Lung (tissue), 12 donors: Measurements from ENCODE around the gene NFX1. TPM values are rescaled to one million over a fixed set of nuclear protein-coding genes. Genes with fewer than 3 reads are reported as not detected.

Experiments
- ATAC-seq: fragments of 200-7000 bp; cut with Tn5 transposase; one replicate; pipeline ENCODE4 v1.9.1; 2020; ENCODE audit warnings: moderate number of reproducible peaks; ENCODE audit not compliant: insufficient read depth, low FRiP score
- DNase-seq, 3 donors: peaks; one replicate each; pipeline ENCODE4 v3.0.0-alpha.2; 2013 to 2017
- H3K27ac ChIP-seq, 2 donors: one replicate each; pipeline ENCODE4 v1.5.1; 2013; ENCODE audit warnings: mild to moderate bottlenecking in 2 of 2, moderate library complexity in 2 of 2, control low read depth in 1 of 2, inconsistent platforms in 1 of 2, low read depth in 1 of 2, low read length in 1 of 2
- H3K27me3 ChIP-seq, 3 donors: one replicate each; pipeline ENCODE4 v1.5.1; 2013; ENCODE audit warnings: low read length in 2 of 3; ENCODE audit not compliant: control insufficient read depth in 3 of 3, insufficient read depth in 3 of 3
- H3K36me3 ChIP-seq, 4 donors: one replicate each; pipeline ENCODE4 v1.5.1; 2013; ENCODE audit warnings: low read length in 4 of 4, mild to moderate bottlenecking in 1 of 4, moderate library complexity in 1 of 4; ENCODE audit not compliant: control insufficient read depth in 4 of 4, insufficient read depth in 4 of 4
- H3K4me1 ChIP-seq, 5 donors: one replicate each; pipeline ENCODE4 v1.5.1; 2013; ENCODE audit warnings: low read length in 5 of 5, mild to moderate bottlenecking in 2 of 5, moderate library complexity in 1 of 5; ENCODE audit not compliant: control insufficient read depth in 5 of 5, insufficient read depth in 5 of 5
- H3K4me3 ChIP-seq: one replicate; pipeline ENCODE4 v1.5.1; 2013; ENCODE audit warnings: mild to moderate bottlenecking, control low read depth, moderate library complexity
- H3K9ac ChIP-seq, 2 donors: one replicate each; pipeline ENCODE4 v1.5.1; 2013; ENCODE audit warnings: low read length in 2 of 2, control low read depth in 1 of 2; ENCODE audit not compliant: insufficient read depth in 1 of 2
- H3K9me3 ChIP-seq, 4 donors: one replicate each; pipeline ENCODE4 v1.5.1; 2013; ENCODE audit warnings: low read length in 3 of 4, mild to moderate bottlenecking in 1 of 4, moderate library complexity in 1 of 4; ENCODE audit not compliant: control insufficient read depth in 4 of 4, insufficient read depth in 3 of 4
- CTCF ChIP-seq: IDR thresholded peaks from 2 replicates; pipeline ENCODE4 v1.5.1; 2012; ENCODE audit warnings: mild to moderate bottlenecking; ENCODE audit errors: control extremely low read depth, extremely low read depth
- WGBS, 2 donors: extraction: QIAGEN DNeasy Blood & Tissue Kit; methylation state at CpG; one replicate each; pipeline ENCODE4 v1.1.7; 2013; 5-methylcytosine and 5-hydroxymethylcytosine counted together
- polyA plus RNA-seq, 2 donors: library from polyadenylated mRNA; stranded (reverse); fragments of 200-250 nt; gene quantifications; one replicate each; pipeline ENCODE4 v1.2.1, GENCODE V29; 2013
- total RNA-seq, 2 donors: library from RNA; depleted of rRNA in 1 of 2; stranded (reverse); fragments of >200 nt in 1 of 2; gene quantifications; one replicate each; pipeline ENCODE4 v1.2.1, GENCODE V29; 2014 to 2021
- donor health status: control.
- donor health status: control.
- donor health status: Bipolar disorder and iron deficiency.
- donor health status: healthy.
- donor health status: DM: yes; HTN: yes; CAD: no.

NFX1 gene
- total and polyA plus RNA-seq, 4 donors: 13.1 to 43.4 (median 26.3) TPM

- Histone ChIP-seq H3K36me3 (peaks cover 0 to 7% (median 2%) of the 10 kb centered on the region in 4 donors), H3K27ac (no peak overlapping the region), H3K9ac (no peak overlapping the region), H3K4me1 (peaks cover 0 to 9% (median 3%) of the 10 kb centered on the region in 5 donors), H3K27me3 (peaks cover 0 to 16% (median 0%) of the 10 kb centered on the region in 3 donors), H3K4me3 (no peak overlapping the region), H3K9me3 (no peaks in the 10 kb centered on the region)
- WGBS, 2 donors: 72 to 84% methylated on average over 9 of the region's 9 CpGs
- DNase-seq (no peak), ATAC-seq (no peak)
- TF ChIP-seq CTCF: no peak
Observed at GRCh38 chr9:33244137-33244784, 46.1 kb upstream of the NFX1 start.

- DNase-seq: no peak
Observed at GRCh38 chr9:33245341-33245740, 45.0 kb upstream of the NFX1 start.

GRCh38 chr9:33246269-33246860 lies 44.0 kb upstream of the NFX1 start:
- TF ChIP-seq CTCF: no peak
- H3K9ac ChIP-seq: no peak overlapping the region
- peaks cover 0 to 11% (median 0%) of the 10 kb centered on the region in 3 donors for H3K27me3 ChIP-seq
- WGBS, 2 donors: 93 to 94% methylated on average over 9 of the region's 9 CpGs
- ATAC-seq: no peak
- H3K27ac ChIP-seq: no peak overlapping the region
- peaks cover 0 to 9% (median 2%) of the 10 kb centered on the region in 4 donors for H3K36me3 ChIP-seq
- no peaks in the 10 kb centered on the region for H3K9me3 ChIP-seq
- H3K4me3 ChIP-seq: no peak overlapping the region
- H3K4me1 ChIP-seq: no peaks in the 10 kb centered on the region
- DNase-seq: no peak

More at GRCh38 chr9:33245341-33245740, 45.0 kb upstream of the NFX1 start:
- Histone ChIP-seq H3K4me1 (peaks cover 0 to 1% (median 0%) of the 10 kb centered on the region in 5 donors), H3K36me3 (peaks cover 0 to 9% (median 2%) of the 10 kb centered on the region in 4 donors), H3K9me3 (no peaks in the 10 kb centered on the region), H3K27ac (no peak overlapping the region), H3K9ac (no peak overlapping the region), H3K27me3 (peaks cover 0 to 16% (median 0%) of the 10 kb centered on the region in 3 donors), H3K4me3 (no peak overlapping the region)
- no peak for ATAC-seq
- TF ChIP-seq CTCF: no peak
- WGBS, 2 donors: 93 to 97% methylated on average over 2 of the region's 2 CpGs
